AML-193 (cell line): ENCODE data around the gene POGLUT3.

Experiments used
- DNase-seq, 2 experiments: peaks; one replicate each; lab custom pipeline; 2025; lab: John Stamatoyannopoulos, UW

The POGLUT3 gene

GRCh38 chr11:108500721-108501120, 2.5 kb upstream of the POGLUT3 start:
- DNase-seq: no peak

- no peak for DNase-seq
Measured at GRCh38 chr11:108500169-108500568, 2.0 kb upstream of the POGLUT3 start.

- no peak for DNase-seq
Measured at GRCh38 chr11:108498816-108499408, 728 bp upstream of the POGLUT3 start.

GRCh38 chr11:108497317-108498045, 703 bp downstream of the POGLUT3 start:
- DNase-seq: peak; percentile 86 to 88

- no peak for DNase-seq
Measured at GRCh38 chr11:108496643-108497256, 1.4 kb downstream of the POGLUT3 start.

GRCh38 chr11:108495326-108495725, 2.9 kb downstream of the POGLUT3 start:
- no peak for DNase-seq

- DNase-seq: no peak
Measured at GRCh38 chr11:108494182-108494581, 4.0 kb downstream of the POGLUT3 start.

GRCh38 chr11:108491936-108492335, 6.2 kb downstream of the POGLUT3 start:
- DNase-seq: no peak

- no peak for DNase-seq
Measured at GRCh38 chr11:108486828-108487227, 11.4 kb downstream of the POGLUT3 start.

GRCh38 chr11:108486331-108486730, 11.9 kb downstream of the POGLUT3 start:
- no peak for DNase-seq

- no peak for DNase-seq
Measured at GRCh38 chr11:108483163-108483562, 15.0 kb downstream of the POGLUT3 start.

GRCh38 chr11:108474664-108475463, 23.3 kb downstream of the POGLUT3 start:
- DNase-seq: no peak

GRCh38 chr11:108472681-108473080, 25.5 kb downstream of the POGLUT3 start:
- no peak for DNase-seq

- DNase-seq: peak; percentile 17 to 23
Measured at GRCh38 chr11:108468478-108468864, 29.7 kb downstream of the POGLUT3 start.

GRCh38 chr11:108467091-108467823, 30.9 kb downstream of the POGLUT3 start, which contains the start of gene C11orf65:
Gene C11orf65 (minus strand): TSS chr11:108467529. CDS start chr11:108461559, 5,970 bp downstream.
- peak; percentile 91 for DNase-seq

- no peak for DNase-seq
Measured at GRCh38 chr11:108466405-108466804, 31.8 kb downstream of the POGLUT3 start.

- DNase-seq: no peak
Measured at GRCh38 chr11:108453207-108453835, 44.9 kb downstream of the POGLUT3 start.
